Pancreas (tissue), 10 donors: ENCODE measurements around the gene NECAB3. TPM values are rescaled to one million over a fixed set of nuclear protein-coding genes. Genes with fewer than 3 reads are reported as not detected.

ENCODE experiments used
- ATAC-seq, 4 donors: fragments of 200-7000 bp; cut with Tn5 transposase; one replicate each; pipeline versions ENCODE4 v1.8.0 to v1.9.1; 2020; ENCODE audit warnings: mild to moderate bottlenecking in 4 of 4, moderate library complexity in 4 of 4
- DNase-seq, 6 donors: peaks; one replicate each; pipeline ENCODE4 v3.0.0-alpha.2; 2020
- FAIRE-seq: peaks from 2 replicates; lab custom pipeline; 2012; peaks lifted over from hg19 to GRCh38; lab: Jason Lieb, UNC
- H3K27ac ChIP-seq, 4 donors: fragments of 200-600 bp; sonication (generic); 1 replicate in 3 of 4; 2 replicates in 1 of 4; pipeline versions ENCODE4 v1.5.0 to v1.8.0; 2020
- H3K27me3 ChIP-seq, 4 donors: fragments of 200-600 bp; one replicate each; pipeline ENCODE4 v1.8.0; 2021
- H3K36me3 ChIP-seq, 3 donors: fragments of 200-600 bp; sonication (generic) in 1 of 3; one replicate each; pipeline versions ENCODE4 v1.5.0 to v1.8.0; 2020 to 2021
- H3K4me1 ChIP-seq, 3 donors: fragments of 200-600 bp; one replicate each; pipeline ENCODE4 v1.8.0; 2021
- H3K4me3 ChIP-seq, 4 donors: fragments of 200-600 bp; sonication (generic) in 2 of 4; one replicate each; pipeline versions ENCODE4 v1.5.0 to v1.8.0; 2020 to 2021
- H3K9me3 ChIP-seq, 4 donors: fragments of 200-600 bp; one replicate each; pipeline ENCODE4 v1.8.0; 2021
- WGBS, 2 donors: extraction: QIAGEN DNeasy Blood & Tissue Kit; methylation state at CpG; one replicate each; pipeline ENCODE4 v1.1.7; 2013; 5-methylcytosine and 5-hydroxymethylcytosine counted together
- intact Hi-C, 3 donors: fragments of 100-400 bp; cut with DNase I; formaldehyde crosslinking; loops; one replicate each; pipeline versions ENCODE4 v1.11.1 to v1.14.2; 2022
- polyA plus RNA-seq, 2 donors: library from polyadenylated mRNA; stranded (reverse); fragments of 200-250 nt; gene quantifications; one replicate each; pipeline ENCODE4 v1.2.3, GENCODE V29; 2013
- total RNA-seq, 6 donors: library from RNA; stranded (reverse); fragmentation: NEBNext Ultra II Directional in 4 of 6; extraction: Animal tissue kit (Norgen Biotek cat#: 25700) in 4 of 6; gene quantifications; one replicate each; pipeline versions ENCODE4 v1.2.1 to v1.2.4, GENCODE V29; 2021 to 2023
- TF ChIP-seq, protein P1 (sequence below), 4 donors: fragments of 200-600 bp; sonication (generic) in 3 of 4; IDR thresholded peaks; one replicate each; pipeline versions ENCODE4 v1.5.0 to v1.8.0; 2021; ENCODE audit warnings: antibody characterized with exemption in 4 of 4
- donor health status: healthy with polysubstance abuse.
- donor health status: DM: no; HTN: no; CAD: no; lungs with moderate emphysema.
- donor health status: DM: no; HTN: no; CAD: no.
- donor health status: control.
- donor health status: control.
- donor health status: Bipolar disorder and iron deficiency.
- donor health status: DM: yes; HTN: yes; CAD: no.
- donor health status: DM: no; HTN: no; CAD: no.
- donor health status: DM: no; HTN: no; CAD: no.
- donor health status: DM: yes; HTN: yes; CAD: no.

The NECAB3 gene
- total and polyA plus RNA-seq, 8 donors: 15.8 to 40.0 (median 19.5) TPM

- 95 to 96% methylated on average over 30 to 32 of the region's 32 CpGs for WGBS, 2 donors
- Histone ChIP-seq H3K27ac (no peak overlapping the region), H3K9me3 (no peaks in the 10 kb centered on the region), H3K27me3 (no peaks in the 10 kb centered on the region), H3K4me3 (no peak overlapping the region), H3K4me1 (peaks cover 8 to 15% (median 10%) of the 10 kb centered on the region in 3 donors), H3K36me3 (peaks cover 0 to 7% (median 0%) of the 10 kb centered on the region in 3 donors)
- intact Hi-C loops: loop anchor here in 2 of 3 donors (5.0 kb wide), 1 partner anchor 197 kb away; no protein-coding TSS in a partner anchor
- no peak for FAIRE-seq
- TF ChIP-seq, protein P1, sequence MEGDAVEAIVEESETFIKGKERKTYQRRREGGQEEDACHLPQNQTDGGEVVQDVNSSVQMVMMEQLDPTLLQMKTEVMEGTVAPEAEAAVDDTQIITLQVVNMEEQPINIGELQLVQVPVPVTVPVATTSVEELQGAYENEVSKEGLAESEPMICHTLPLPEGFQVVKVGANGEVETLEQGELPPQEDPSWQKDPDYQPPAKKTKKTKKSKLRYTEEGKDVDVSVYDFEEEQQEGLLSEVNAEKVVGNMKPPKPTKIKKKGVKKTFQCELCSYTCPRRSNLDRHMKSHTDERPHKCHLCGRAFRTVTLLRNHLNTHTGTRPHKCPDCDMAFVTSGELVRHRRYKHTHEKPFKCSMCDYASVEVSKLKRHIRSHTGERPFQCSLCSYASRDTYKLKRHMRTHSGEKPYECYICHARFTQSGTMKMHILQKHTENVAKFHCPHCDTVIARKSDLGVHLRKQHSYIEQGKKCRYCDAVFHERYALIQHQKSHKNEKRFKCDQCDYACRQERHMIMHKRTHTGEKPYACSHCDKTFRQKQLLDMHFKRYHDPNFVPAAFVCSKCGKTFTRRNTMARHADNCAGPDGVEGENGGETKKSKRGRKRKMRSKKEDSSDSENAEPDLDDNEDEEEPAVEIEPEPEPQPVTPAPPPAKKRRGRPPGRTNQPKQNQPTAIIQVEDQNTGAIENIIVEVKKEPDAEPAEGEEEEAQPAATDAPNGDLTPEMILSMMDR (IDR thresholded peaks at IDR 0.05): no peak
- DNase-seq: peak in 2 of 6 donors; percentile 9 to 77
- ATAC-seq: no peak
Observed at GRCh38 chr20:33659341-33660034, 14.7 kb downstream of the NECAB3 start.

DNA sequence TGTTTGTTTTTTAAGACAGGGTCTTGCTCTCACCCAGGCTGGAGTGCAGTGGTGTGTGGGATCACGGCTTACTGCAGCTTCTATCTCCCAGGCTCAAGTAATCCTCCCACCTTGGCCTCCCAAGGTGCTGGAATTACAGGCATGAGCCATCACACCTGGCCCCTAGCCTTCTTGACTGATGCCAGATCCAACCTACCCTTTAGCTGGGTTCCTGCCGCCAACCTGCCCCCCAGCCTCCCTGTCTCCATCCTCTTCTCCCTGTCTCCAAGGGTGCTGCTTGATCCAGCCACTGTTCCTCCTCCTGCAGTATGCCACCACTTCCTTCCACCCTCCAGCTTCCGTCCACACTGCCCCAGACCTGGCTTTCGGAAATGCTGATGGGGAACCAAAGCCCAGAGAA lies 15.3 kb downstream of the NECAB3 start:
- 96 to 100% methylated on average over 3 to 4 of the region's 4 CpGs for WGBS, 2 donors
- no peak overlapping the region for H3K27ac ChIP-seq
- FAIRE-seq: no peak
- intact Hi-C loops: loop anchor here in 1 of 3 donors (5.0 kb wide), 1 partner anchor 197 kb away; no protein-coding TSS in a partner anchor
- H3K36me3 ChIP-seq: peaks cover 0 to 7% (median 0%) of the 10 kb centered on the region in 3 donors
- DNase-seq: no peak
- H3K9me3 ChIP-seq: no peaks in the 10 kb centered on the region
- no peaks in the 10 kb centered on the region for H3K27me3 ChIP-seq
- H3K4me1 ChIP-seq: peaks cover 13% of the 10 kb centered on the region in 3 donors
- no peak overlapping the region for H3K4me3 ChIP-seq
- TF ChIP-seq, protein P1 (IDR thresholded peaks at IDR 0.05): no peak
- ATAC-seq: no peak

DNA sequence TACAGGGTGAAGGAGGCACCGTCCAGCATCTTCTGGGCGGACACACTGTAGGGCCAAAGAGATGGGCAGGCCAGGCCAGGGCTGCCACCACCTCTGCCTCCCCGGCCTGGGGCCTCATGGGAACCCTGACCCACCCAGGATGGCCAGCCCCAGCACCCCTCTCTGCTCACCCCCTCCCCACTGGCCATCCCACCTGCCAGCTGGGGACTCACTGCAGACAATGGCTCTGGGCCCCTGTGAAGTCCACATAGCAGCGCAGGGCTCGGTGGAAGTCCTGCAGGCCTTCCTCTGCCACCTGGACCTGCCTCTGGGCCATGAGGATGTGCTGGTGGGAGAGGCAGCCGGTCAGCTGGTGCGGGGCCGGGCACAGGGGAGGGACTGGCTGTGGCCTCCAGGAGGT lies 15.7 kb downstream of the NECAB3 start:
- Histone ChIP-seq H3K4me1 (peaks cover 17 to 18% (median 17%) of the 10 kb centered on the region in 3 donors), H3K27me3 (no peaks in the 10 kb centered on the region), H3K27ac (no peak overlapping the region), H3K9me3 (no peaks in the 10 kb centered on the region), H3K36me3 (peaks cover 0 to 7% (median 0%) of the 10 kb centered on the region in 3 donors), H3K4me3 (no peak overlapping the region)
- ATAC-seq (no peak), DNase-seq (peak in 2 of 6 donors; percentile 6 to 12), FAIRE-seq (no peak)
- 91 to 95% methylated on average over 8 of the region's 8 CpGs for WGBS, 2 donors
- intact Hi-C loops: loop anchor here in 1 of 3 donors (5.0 kb wide), 1 partner anchor 196 kb away; no protein-coding TSS in a partner anchor
- TF ChIP-seq, protein P1 (IDR thresholded peaks at IDR 0.05): no peak

DNA sequence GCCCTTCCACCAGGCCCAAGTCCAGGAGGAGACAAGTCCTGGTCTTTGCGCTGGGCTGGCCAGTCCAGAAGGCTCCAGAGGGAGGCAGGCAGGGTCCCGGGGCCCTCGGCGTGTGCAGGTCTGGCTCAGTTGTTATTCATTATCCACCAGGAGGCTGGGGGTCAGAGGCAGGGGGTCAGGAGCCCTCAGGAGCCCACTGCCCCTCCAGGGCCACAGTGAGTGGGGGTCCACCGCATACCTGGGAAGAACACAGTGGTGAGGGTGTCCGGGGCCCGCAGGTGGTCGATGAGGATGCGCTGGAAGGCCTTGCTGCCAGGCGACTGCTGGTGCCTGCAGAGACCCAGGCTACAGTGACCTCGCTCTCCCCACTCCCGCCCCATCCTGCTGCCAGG lies 16.5 kb downstream of the NECAB3 start:
- ATAC-seq (no peak), DNase-seq (peak in 2 of 6 donors; percentile 12), FAIRE-seq (no peak)
- H3K4me3 ChIP-seq: no peak overlapping the region
- peaks cover 22 to 25% (median 25%) of the 10 kb centered on the region in 3 donors for H3K4me1 ChIP-seq
- no peaks in the 10 kb centered on the region for H3K27me3 ChIP-seq
- H3K27ac ChIP-seq: no peak overlapping the region
- TF ChIP-seq, protein P1 (IDR thresholded peaks at IDR 0.05): no peak
- no peaks in the 10 kb centered on the region for H3K9me3 ChIP-seq
- peaks cover 0 to 7% (median 0%) of the 10 kb centered on the region in 3 donors for H3K36me3 ChIP-seq
- 92 to 97% methylated on average over 12 of the region's 12 CpGs for WGBS, 2 donors
- intact Hi-C loops: loop anchor here in 1 of 3 donors (5.0 kb wide), 1 partner anchor 195 kb away; no protein-coding TSS in a partner anchor
